ENCODE measurements around the gene KDM3B.
A peak's percentile ranks its signal among the peaks of the same experiment; 100 is the strongest.

KDM3B gene

DNA sequence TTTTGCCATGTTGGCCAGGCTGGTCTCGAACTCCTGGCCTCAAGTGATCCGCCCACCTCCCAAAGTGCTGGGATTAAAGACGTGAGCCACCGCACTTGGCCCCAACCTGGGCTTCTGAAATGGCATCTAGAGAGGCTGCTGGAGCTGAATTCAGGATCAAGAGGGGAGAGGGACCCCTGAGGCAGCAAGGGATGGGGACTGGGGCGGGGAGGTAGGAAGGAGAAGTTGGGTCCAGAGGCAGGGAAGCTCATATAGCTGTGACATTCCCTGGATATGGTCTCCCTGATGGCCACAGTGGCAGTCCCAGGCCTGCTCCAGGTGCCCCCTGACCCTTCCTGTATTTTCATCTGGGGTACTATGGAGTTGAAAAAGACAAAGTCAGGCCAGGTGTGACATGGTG lies 98.5 kb downstream of the KDM3B start:
- no peak for DNase-seq (ENCODE audit: low read depth)

DNA sequence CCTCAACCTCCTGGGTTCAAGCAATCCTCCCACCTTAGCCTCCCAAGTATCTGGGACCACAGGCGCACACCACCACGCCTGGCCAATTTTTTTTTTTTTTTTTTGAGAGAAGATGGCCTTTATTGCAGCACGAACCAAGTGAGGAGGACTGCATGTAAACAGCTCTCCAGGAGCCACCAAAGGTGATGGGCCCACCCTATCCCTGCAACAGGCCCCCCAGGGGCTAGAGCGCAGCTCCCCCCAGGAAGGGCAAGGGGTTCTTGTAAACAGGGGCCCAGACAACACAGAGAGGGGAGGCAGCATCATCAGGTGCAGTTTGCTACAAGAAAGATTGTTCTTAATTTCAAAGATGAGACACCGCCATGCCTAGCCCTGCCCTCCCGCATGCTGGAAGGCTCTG lies 100.2 kb downstream of the KDM3B start:
- no peak for DNase-seq (ENCODE audit: low read depth)

DNA sequence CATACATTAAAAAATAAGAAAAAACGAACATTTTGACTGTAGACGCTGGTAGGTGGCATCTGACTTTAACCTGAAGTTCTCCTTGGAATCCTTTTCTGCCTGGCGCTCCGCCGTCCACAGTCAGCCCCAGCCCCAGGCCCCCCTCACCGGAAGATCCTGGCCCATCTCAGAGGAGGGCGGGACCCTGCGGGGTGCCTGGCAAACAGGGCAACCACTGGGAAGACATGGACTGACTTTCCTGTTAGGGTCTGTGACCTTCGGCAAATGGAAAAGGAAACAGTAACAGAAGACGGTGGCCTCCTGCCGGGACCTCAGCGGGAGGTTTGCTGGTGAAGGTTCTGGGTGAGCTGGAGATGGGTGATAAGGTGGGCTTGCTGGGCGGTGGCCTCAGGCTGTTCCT lies 101.1 kb downstream of the KDM3B start:
- DNase-seq (ENCODE audit: low read depth), result no peak

DNA sequence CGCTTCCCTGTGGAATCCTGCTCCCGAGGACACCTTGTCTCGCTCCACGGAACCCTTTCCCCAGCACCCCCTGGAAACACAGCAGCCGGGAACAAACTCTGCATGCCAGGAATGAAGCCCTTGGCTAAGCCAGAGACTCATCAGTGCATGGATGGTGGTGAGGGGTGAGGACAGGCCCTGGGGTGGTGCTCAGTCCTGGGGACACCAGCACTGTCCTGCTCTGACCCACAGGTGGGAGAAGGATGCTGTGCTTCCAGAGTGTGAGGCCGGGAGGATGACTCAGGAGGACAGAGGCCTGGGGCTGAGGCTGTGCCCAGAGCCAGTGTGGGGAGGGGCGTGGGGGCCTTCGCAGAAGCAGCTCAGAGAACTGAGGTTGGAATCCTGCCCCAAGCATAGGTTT lies 101.6 kb downstream of the KDM3B start:
- DNase-seq (ENCODE audit: low read depth), result no peak

DNA sequence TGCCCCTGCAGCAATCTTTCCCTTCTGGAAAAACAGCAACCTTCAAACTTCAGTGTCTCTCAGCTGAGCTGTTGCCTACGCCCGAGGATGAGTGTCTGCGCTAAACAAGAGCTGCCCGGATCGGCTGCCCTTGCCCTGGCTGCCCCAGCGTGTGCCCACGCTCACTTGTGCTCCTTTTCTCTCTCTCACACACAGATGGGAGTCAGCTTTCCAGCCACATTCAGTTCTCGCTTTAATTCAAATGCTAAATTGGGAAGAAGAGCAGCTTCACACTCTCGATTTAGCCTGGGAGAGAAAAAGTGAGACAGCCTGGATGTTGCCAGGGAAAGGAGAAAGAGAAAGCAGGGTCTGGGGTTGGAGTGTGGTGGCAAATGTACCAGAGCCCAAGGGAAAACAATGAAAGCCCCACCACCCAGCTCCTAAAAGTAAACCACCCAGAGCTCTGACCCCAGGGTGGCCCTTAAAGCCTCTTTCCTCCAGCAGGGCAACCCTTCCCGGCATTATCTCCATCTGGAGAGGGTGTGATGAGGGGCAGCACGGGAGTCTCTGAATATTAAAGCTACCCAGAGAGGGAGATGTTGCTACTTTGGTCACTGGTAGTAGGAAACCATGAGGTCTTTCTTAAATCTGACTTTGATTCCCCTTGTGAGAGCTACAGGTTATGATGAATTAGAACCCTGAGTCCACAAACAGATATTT lies 102.9 kb downstream of the KDM3B start:
- no peak for DNase-seq (ENCODE audit: low read depth)

DNA sequence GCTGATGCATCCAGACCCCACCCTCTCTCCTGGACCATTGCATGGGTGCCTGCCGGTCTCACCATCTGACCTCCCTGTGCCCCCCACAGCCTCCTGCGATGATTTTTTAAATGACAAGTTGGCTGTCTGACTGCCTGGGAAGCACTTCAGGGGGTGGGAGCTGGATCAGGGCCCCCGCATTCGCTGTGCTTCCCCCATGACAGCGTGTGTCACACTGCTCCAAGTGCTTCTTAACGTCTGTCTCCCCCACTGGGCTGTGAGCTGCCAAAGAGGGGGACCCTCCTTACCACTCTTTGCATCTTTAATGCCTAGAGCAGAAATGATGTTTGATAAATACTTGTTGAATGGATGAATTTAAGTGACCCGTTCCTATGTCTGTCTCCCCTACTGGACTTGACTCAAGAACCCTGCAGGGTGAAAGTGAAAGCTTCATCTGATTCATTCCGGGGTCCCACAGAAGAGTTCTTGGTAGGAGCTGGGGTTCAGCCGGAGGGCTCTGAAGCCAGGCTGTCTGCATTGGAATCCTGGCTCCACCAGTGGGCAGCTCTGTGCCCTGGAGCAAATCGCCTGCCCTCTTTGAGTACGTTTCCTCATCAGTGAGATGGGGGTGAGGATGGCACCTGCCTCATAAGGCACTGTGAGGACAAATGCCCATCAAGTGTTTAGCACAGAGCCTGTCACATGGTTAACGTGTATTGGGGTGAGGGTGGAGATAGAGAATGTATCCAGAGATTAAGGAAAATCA lies 105.2 kb downstream of the KDM3B start:
- DNase-seq (ENCODE audit: low read depth), result no peak

DNA sequence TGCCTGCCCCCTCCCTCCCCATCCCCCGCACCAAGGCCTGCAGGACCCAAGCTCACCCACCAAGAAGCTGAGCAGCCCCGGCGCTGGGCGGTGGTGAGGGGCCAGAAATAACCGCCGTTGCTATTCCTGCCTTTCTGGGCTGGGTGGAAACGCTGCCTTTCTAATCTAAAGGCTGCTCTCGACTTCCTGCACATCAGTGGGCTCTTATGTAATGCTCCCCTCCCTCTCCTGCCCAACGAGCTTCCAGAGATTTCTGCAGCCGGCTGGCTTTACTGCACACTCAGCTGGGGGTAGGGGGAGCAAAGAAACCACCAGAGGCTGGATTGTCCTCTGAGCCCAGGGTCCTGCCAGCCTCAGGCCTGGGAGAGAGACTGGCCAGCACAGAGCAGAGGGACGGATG lies 105.9 kb downstream of the KDM3B start:
- DNase-seq (ENCODE audit: low read depth), result no peak

DNA sequence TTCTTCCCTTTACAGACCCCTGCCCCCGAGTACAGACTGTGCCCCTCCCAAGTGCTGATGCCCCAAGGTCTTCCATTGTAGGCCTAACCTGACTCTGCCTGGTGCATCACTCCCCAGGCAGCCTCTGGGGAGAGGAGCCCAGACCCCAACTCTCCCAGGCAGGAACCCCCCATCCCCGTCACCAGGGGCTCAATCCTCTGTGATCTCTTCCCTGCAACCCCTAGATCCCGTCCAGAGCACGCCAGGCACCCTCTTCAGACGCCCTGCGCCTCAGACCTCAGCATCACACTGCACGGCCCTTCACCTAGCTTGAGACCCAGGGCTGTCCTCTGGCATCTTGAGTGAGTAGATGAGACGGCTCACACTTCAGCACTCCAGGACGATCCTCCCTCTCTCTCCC lies 106.4 kb downstream of the KDM3B start:
- no peak for DNase-seq (ENCODE audit: low read depth)

DNA sequence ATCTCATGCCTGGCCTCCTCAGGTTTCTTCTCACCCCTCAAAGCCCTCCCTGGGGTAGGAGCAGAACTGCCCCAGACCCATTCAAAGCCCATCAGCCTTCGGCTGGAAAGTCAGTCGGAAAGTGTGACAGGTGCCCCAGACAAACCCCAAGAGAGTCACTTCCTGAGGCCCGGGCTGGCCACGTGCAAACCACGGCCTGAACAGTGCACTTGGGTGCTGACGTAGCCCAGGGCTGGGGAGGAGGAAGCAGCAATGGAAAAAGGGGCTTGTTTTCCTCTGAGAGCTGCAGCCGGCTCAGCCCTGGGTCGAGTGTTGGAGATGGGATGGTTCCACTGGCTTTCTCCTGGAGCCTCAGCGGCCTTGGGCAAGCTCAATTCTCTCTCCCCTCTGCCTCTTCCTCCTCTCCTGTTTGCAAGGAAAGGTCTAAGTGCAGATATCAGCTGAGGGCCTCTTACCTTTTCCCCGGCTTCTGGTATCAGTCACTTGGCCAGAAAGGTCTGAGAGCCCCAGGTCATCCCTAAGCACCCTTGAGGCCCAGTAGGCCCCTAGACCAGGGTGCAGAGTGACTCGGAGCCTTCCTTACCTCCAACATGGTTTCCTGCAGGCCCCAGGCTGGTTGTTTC lies 106.9 kb downstream of the KDM3B start:
- DNase-seq (ENCODE audit: low read depth), result no peak

DNA sequence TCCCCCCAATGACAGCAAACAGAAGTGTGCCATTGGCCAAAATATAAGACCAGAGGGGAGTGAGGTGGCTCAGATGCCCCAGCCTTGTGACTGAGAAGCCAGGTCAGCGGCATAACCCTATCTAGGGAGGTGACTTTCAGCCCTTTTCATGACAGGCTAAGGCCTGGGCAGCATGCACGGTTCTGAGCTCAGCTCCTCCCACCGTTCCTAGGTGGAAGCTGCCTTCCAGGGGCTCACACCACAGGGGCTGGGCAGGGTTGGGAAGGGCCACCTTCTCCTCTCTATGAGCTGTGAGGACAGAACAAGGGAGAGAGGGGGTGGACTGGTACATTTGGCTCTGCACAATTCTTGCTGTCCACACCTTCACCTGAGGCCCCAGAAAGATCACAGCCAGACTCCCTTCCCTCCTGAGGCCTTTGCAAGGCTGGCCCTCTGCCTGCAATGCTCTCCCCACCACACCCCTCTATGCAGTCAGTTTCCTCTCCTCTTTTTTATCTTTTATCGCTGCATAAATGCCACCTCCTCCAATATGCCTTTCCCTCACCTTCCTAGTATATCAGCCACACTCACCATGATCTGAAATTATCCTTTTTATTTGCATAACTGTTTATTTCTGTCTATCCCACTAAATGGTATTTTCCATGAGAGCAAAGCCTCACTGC lies 107.7 kb downstream of the KDM3B start:
- DNase-seq (ENCODE audit: low read depth), result no peak

DNA sequence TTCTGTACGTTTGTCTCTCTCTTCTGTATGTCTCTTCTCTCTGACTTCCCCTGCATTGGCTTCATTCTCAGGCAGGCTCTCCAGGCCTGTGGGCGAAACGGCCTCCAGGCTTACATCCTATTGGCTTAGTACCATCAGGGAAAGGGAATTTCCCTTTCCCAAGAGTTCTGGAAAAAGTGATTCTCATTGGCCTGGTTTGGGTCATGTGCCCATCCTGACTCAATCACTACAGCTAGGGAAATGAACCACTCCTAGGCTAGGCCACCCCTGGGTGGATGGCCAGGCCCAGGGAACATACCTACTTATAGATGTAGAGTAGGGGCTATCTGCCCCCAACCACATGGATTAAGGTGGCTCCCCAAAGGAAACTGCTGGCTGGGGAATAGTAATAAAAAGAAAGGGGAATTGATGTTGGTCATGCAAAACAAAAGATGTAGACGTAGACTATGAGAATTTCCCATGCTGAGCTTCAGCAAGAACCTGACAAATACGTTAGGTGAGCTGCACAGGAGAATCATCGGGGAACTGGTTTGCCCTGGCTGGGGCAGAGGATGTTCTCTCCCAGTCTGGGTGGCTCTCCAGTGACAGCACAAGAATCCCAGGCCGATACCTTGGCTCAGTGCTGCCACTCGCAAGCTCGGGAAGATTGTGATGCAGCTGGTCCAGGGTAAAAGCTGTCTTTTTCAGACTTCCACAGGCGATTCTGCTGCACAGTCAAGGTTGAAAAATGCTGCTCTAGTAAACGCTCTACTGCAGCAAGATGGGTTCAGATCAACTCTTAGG lies 109.0 kb downstream of the KDM3B start:
- peak; percentile 90 for DNase-seq (ENCODE audit: low read depth)

DNA sequence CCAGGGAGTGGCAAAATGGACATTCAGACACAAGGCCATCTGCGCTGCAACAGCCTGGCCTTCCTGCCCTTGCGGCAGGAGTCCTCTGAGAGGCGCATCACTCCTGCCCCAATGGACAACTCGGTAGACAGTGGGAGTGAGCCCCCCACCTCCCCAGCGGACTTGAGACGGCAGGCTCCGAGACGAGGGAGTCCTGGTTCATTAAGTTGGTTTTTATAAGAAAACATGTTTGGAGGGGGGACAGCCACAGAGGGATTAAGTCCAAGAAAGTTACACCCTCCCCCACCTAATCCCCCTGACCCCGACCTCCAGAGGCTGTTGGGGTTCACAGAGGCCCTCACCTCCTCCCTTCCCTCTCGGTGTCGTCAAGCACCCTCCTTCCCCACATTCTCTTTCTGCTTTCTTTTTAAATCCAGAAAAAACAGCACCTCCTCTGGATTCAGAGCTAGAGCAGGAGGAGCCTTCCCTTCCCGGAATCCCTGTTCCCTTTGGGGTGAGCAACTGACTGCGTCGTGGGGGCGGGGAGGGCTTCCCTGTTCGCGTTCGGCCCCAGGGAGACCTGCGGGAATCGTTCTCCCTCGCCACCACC lies 111.0 kb downstream of the KDM3B start:
- DNase-seq (ENCODE audit: low read depth), result peak; percentile 80

DNA sequence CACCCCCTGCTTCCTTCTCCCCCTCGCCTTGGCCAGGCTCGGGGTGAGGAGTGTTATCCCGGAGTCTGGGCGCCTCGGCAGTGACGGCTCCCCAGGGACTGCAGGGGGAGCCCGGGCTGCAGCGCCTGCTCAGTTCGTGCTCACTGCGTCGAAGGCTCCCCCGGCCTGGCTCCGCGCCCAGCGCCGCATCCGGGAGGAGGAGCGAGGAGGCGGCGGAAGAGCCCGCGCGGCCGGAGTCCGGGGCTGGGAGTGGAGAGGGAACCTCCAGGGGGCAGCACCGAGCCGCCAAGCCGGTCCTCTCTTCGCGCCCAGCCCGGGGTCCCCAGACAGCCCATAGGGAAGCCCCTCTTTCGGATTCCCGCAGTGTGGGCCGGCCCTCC lies 111.5 kb downstream of the KDM3B start:
- DNase-seq (ENCODE audit: low read depth), result peak; percentile 92

DNA sequence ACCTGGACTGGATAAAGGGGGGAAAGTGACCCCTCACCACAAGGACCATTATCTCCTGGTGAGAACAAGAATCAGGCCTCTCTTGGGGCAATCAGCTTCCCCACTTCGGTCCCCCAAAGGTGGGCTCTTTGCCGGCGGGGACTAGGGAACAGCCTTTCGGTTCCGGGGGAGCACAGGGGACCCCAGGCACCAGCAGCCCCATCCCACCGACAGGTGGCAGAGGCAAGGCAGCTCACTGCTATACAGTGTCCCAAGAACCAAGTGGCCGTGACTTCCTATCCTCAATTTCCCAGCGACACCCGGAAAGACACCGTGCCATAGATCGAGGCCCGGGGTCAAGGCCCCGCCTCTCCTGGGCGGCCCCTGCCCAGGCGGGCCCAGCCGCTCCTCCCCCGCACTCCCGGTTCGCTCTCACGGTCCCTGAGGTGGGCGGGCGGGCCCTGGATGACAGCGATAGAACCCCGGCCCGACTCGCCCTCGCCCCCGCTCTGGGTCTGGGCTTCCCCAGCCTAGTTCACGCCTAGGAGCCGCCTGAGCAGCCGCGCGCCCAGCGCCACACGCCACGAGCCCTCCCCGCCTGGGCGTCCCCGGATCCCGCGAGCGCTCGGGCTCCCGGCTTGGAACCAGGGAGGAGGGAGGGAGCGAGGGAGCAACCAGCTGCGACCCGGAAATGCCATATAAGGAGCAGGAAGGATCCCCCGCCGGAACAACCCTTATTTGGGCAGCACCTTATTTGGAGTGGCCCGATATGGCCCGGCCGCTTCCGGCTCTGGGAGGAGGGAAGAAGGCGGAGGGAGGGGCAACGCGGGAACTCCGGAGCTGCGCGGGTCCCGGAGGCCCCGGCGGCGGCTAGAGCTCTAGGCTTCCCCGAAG lies 112.1 kb downstream of the KDM3B start:
- DNase-seq (ENCODE audit: low read depth), result peak; percentile 99

DNA sequence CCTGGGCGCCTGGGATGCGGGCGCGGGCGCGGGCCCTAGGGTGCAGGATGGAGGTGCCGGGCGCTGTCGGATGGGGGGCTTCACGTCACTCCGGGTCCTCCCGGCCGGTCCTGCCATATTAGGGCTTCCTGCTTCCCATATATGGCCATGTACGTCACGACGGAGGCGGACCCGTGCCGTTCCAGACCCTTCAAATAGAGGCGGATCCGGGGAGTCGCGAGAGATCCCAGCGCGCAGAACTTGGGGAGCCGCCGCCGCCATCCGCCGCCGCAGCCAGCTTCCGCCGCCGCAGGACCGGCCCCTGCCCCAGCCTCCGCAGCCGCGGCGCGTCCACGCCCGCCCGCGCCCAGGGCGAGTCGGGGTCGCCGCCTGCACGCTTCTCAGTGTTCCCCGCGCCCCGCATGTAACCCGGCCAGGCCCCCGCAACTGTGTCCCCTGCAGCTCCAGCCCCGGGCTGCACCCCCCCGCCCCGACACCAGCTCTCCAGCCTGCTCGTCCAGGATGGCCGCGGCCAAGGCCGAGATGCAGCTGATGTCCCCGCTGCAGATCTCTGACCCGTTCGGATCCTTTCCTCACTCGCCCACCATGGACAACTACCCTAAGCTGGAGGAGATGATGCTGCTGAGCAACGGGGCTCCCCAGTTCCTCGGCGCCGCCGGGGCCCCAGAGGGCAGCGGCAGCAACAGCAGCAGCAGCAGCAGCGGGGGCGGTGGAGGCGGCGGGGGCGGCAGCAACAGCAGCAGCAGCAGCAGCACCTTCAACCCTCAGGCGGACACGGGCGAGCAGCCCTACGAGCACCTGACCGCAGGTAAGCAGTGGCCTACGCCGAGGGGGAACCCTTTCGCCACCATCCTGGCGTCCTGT lies 113.0 kb downstream of the KDM3B start, which contains the start of gene EGR1:
Gene EGR1, plus strand, starts transcription at position 219 of the 864 bp plus-strand sequence. Its CDS starts 283 bp downstream, at position 502.
- peak; percentile 89 for DNase-seq (ENCODE audit: low read depth)

DNA sequence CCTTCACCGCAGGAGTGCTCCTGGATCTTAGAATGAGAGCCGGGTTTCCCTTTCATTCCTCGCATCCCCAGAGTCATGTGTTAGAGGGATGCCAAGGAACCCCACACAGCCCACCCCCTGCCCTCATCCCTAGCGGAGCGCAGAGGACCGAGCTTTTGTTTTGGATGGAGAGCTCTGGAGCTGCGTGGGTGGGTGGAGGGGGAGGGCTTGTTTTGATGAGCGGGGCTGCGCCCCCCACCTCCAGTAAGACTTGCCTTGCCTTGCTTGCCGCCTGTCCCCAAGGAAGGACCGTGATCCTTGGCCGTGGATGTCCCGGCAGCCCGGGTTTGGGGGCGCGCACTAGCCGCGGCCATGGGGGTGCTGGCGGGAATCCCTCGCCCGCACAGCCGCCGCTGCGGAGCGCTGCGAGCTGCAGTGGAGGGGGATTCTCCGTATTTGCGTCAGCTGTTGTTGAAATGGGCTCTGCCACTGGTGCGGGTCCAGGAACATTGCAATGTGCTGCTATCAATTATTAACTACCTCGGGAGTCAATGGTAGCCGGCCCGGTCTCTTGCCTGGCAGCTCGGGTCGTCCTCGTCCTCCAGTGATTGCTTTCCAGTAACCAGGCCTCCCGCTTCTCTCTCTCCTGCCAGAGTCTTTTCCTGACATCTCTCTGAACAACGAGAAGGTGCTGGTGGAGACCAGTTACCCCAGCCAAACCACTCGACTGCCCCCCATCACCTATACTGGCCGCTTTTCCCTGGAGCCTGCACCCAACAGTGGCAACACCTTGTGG lies 113.8 kb downstream of the KDM3B start:
- DNase-seq (ENCODE audit: low read depth), result no peak

DNA sequence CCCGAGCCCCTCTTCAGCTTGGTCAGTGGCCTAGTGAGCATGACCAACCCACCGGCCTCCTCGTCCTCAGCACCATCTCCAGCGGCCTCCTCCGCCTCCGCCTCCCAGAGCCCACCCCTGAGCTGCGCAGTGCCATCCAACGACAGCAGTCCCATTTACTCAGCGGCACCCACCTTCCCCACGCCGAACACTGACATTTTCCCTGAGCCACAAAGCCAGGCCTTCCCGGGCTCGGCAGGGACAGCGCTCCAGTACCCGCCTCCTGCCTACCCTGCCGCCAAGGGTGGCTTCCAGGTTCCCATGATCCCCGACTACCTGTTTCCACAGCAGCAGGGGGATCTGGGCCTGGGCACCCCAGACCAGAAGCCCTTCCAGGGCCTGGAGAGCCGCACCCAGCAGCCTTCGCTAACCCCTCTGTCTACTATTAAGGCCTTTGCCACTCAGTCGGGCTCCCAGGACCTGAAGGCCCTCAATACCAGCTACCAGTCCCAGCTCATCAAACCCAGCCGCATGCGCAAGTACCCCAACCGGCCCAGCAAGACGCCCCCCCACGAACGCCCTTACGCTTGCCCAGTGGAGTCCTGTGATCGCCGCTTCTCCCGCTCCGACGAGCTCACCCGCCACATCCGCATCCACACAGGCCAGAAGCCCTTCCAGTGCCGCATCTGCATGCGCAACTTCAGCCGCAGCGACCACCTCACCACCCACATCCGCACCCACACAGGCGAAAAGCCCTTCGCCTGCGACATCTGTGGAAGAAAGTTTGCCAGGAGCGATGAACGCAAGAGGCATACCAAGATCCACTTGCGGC lies 114.6 kb downstream of the KDM3B start:
- no peak for DNase-seq (ENCODE audit: low read depth)

DNA sequence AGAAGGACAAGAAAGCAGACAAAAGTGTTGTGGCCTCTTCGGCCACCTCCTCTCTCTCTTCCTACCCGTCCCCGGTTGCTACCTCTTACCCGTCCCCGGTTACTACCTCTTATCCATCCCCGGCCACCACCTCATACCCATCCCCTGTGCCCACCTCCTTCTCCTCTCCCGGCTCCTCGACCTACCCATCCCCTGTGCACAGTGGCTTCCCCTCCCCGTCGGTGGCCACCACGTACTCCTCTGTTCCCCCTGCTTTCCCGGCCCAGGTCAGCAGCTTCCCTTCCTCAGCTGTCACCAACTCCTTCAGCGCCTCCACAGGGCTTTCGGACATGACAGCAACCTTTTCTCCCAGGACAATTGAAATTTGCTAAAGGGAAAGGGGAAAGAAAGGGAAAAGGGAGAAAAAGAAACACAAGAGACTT lies 115.2 kb downstream of the KDM3B start:
- no peak for DNase-seq (ENCODE audit: low read depth)
